ENCODE measurements around the gene LRRC45. TPM values are rescaled to one million over a fixed set of nuclear protein-coding genes. Genes with fewer than 3 reads are reported as not detected.

LRRC45 gene
- total and polyA plus RNA-seq, 8 donors = 12.0 to 23.2 (median 17.6) TPM

- Histone ChIP-seq H3K36me3 (peaks cover 0 to 16% of the 10 kb centered on the region in 2 donors), H3K27ac (no peak overlapping the region), H3K27me3 (no peaks in the 10 kb centered on the region), H3K4me3 (peak overlapping the region in 1 of 2 donors; percentile 99), H3K9me3 (no peaks in the 10 kb centered on the region), H3K4me1 (peaks cover 25 to 39% of the 10 kb centered on the region in 2 donors)
- DNase-seq (no peak), ATAC-seq (no peak)
- no peak for TF ChIP-seq CTCF (IDR thresholded peaks at IDR 0.05)
- intact Hi-C loops (cut with DNase I) = loop anchor here in 1 of 2 donors (1.0 kb wide), 1 partner anchor 61 kb away; no protein-coding TSS in a partner anchor
Observed at GRCh38 chr17:82020572-82021106, 2.5 kb upstream of the LRRC45 start.

- Histone ChIP-seq H3K9me3 (no peaks in the 10 kb centered on the region), H3K4me3 (peak overlapping the region in 1 of 2 donors; percentile 99), H3K27ac (no peak overlapping the region), H3K36me3 (peaks cover 0 to 16% of the 10 kb centered on the region in 2 donors), H3K4me1 (peaks cover 25 to 39% of the 10 kb centered on the region in 2 donors), H3K27me3 (no peaks in the 10 kb centered on the region)
- peak; percentile 60 to 87 (median 79) for DNase-seq
- peak; percentile 60 to 66 for TF ChIP-seq CTCF (IDR thresholded peaks at IDR 0.05)
- peak; percentile 23 for ATAC-seq
- intact Hi-C loops (cut with DNase I) = loop anchor here in 1 of 2 donors (1.0 kb wide), 1 partner anchor 62 kb away; no protein-coding TSS in a partner anchor
Observed at GRCh38 chr17:82021107-82021899, 1.8 kb upstream of the LRRC45 start.

- H3K27ac ChIP-seq = peak overlapping the region in 1 of 2 donors; percentile 80
- intact Hi-C loops (cut with DNase I) = loop anchor here in 1 of 2 donors (1.0 kb wide), 1 partner anchor 63 kb away; no protein-coding TSS in a partner anchor
- TF ChIP-seq CTCF (IDR thresholded peaks at IDR 0.05) = no peak
- peak overlapping the region; percentile 93 to 99 for H3K4me3 ChIP-seq
- H3K36me3 ChIP-seq = peaks cover 0 to 16% of the 10 kb centered on the region in 2 donors
- no peaks in the 10 kb centered on the region for H3K27me3 ChIP-seq
- no peak for ATAC-seq
- H3K9me3 ChIP-seq = no peaks in the 10 kb centered on the region
- H3K4me1 ChIP-seq = peaks cover 25 to 39% of the 10 kb centered on the region in 2 donors
- no peak for DNase-seq
Observed at GRCh38 chr17:82021900-82022309, 1.2 kb upstream of the LRRC45 start.

GRCh38 chr17:82022310-82022980 lies 660 bp upstream of the LRRC45 start, which contains the start of gene CENPX:
Gene CENPX (minus strand): TSS chr17:82022878. CDS start chr17:82022861, 17 bp downstream.
- Histone ChIP-seq H3K9me3 (no peaks in the 10 kb centered on the region), H3K36me3 (peaks cover 0 to 13% of the 10 kb centered on the region in 2 donors), H3K4me3 (peak within 1 kb of the TSS; percentile 98 to 99), H3K27ac (peak within 1 kb of the TSS; percentile 19 to 80), H3K27me3 (no peaks in the 10 kb centered on the region), H3K4me1 (peaks cover 25 to 39% of the 10 kb centered on the region in 2 donors)
- intact Hi-C loops (cut with DNase I) = no loop called here
- ATAC-seq (no peak), DNase-seq (no peak)
- TF ChIP-seq CTCF (IDR thresholded peaks at IDR 0.05) = no peak
